Measurements from ENCODE around the gene AGK. TPM values are rescaled to one million over a fixed set of nuclear protein-coding genes. Genes with fewer than 3 reads are reported as not detected.

AGK gene
- total and polyA plus RNA-seq, 2 donors (not counting 1 experiment from before 2014, with no cell fraction given): 12.8 to 26.1 TPM

- POLR2A ChIA-PET: interaction anchor here (1.0 to 1.1 kb wide), 2 partner anchors 89 to 1171 kb away, joined by 3 read pairs; partner anchors contain the start of gene SSBP1
- Histone ChIP-seq H4K20me1 (ENCODE audit: control insufficient read depth, insufficient read depth, low read length, poor library complexity, severe bottlenecking) (no peaks in the 10 kb centered on the region), H3K9ac (ENCODE audit: low read length) (no peak overlapping the region), H3K9me3 (ENCODE audit: control extremely low read depth in 1 of 3, control insufficient read depth in 2 of 3, insufficient read depth in 1 of 3, low read length in 2 of 3) (no peaks in the 10 kb centered on the region), H3K36me3 (replicated peaks in 1 of 2; ENCODE audit: control extremely low read depth in 1 of 2, control insufficient read depth in 1 of 2, extremely low read depth in 1 of 2, insufficient read depth in 2 of 2, low read length in 1 of 2) (peaks cover 0 to 7% of the 10 kb centered on the region in 2 experiments), H3K4me1 (ENCODE audit: control insufficient read depth in 2 of 2, insufficient read depth in 2 of 2, low read length in 2 of 2) (peaks cover 8 to 17% of the 10 kb centered on the region in 2 donors), H3K79me2 (ENCODE audit: control insufficient read depth, insufficient read depth, low read length) (no peaks in the 10 kb centered on the region), H3K4me2 (replicated peaks; ENCODE audit: low read depth, low read length, poor library complexity, severe bottlenecking) (peak overlapping the region; percentile 19), H3K27me3 (replicated peaks in 1 of 4; ENCODE audit: control extremely low read depth in 1 of 4, control insufficient read depth in 3 of 4, insufficient read depth in 4 of 4, low read length in 3 of 4) (no peaks in the 10 kb centered on the region), H2AFZ (ENCODE audit: insufficient read depth, low read depth, low read length, poor library complexity, severe bottlenecking) (no peak overlapping the region), H3K4me3 (ENCODE audit: control extremely low read depth in 1 of 5, extremely low read depth in 1 of 5, insufficient read depth in 1 of 5, low read depth in 2 of 5, low read length in 4 of 5) (no peak overlapping the region), H3K27ac (ENCODE audit: low read length in 2 of 2) (peak overlapping the region; percentile 56 to 73)
- WGBS (ENCODE audit: insufficient coverage): 74% methylated on average over 4 of the region's 8 CpGs
- no peaks in the 10 kb centered on the region for H3K9me3 Mint-ChIP-seq (ENCODE audit: insufficient read depth)
- H3K4me1 Mint-ChIP-seq: peaks cover 24% of the 10 kb centered on the region
- peak overlapping the region; percentile 95 for H3K27ac Mint-ChIP-seq
- intact Hi-C loops (cut with micrococcal nuclease): loop anchor here (1.0 to 2.0 kb wide), 3 partner anchors 34 to 725 kb away; partner anchors contain the start of gene BRAF
- CTCF ChIA-PET: interaction anchor here (0.6 to 3.5 kb wide), 24 partner anchors 11 to 838 kb away, joined by 3 to 46 read pairs (median 4); partner anchors contain the start of genes DENND11, MRPS33 and SSBP1
- DNase-seq (peak; percentile 69), ATAC-seq (ENCODE audit: low read depth) (peak; percentile 76)
- peak overlapping the region; percentile 85 for H3K4me3 Mint-ChIP-seq
- H3K27me3 Mint-ChIP-seq: no peaks in the 10 kb centered on the region
- TF ChIP-seq EZH2 (IDR thresholded peaks at IDR 0.05; ENCODE audit: borderline replicate concordance, insufficient read depth, low read depth, low read length, poor library complexity, severe bottlenecking) (no peak), CTCF (IDR thresholded peaks at IDR 0.05) (no peak)
These were observed 98.1 kb downstream of the AGK start for GRCh38 chr7:141649137-141649864.
